ENCODE data around the gene GLYATL2. TPM values are rescaled to one million over a fixed set of nuclear protein-coding genes. Genes with fewer than 3 reads are reported as not detected.

The GLYATL2 gene
- polyA plus RNA-seq, 1 donor from 2014 or later: not detected

- Histone ChIP-seq H3K79me2 (replicated peaks; ENCODE audit: insufficient read depth, low read length) (no peaks in the 10 kb centered on the region), H3K27ac (ENCODE audit: low read length) (no peak overlapping the region), H3K4me3 (ENCODE audit: low read length) (no peak overlapping the region), H3K9me3 (ENCODE audit: low read length) (no peaks in the 10 kb centered on the region), H3K4me2 (ENCODE audit: low read length) (no peak overlapping the region), H3K9me2 (ENCODE audit: insufficient read depth, low read length) (no peaks in the 10 kb centered on the region), H2AFZ (ENCODE audit: low read depth, low read length) (no peak overlapping the region), H3K36me3 (ENCODE audit: insufficient read depth, low read length) (no peaks in the 10 kb centered on the region), H3K9ac (ENCODE audit: low read length) (no peak overlapping the region), H3K27me3 (ENCODE audit: insufficient read depth, low read depth, low read length) (no peaks in the 10 kb centered on the region), H4K20me1 (ENCODE audit: insufficient read depth) (no peaks in the 10 kb centered on the region), H3F3A (ENCODE audit: insufficient read depth, low read length, poor library complexity, severe bottlenecking) (no peaks in the 10 kb centered on the region)
- no peak for TF ChIP-seq RAD21 (conservative IDR thresholded peaks at IDR 0.05)
Observed at GRCh38 chr11:58784995-58785394, 59.5 kb downstream of the GLYATL2 start.

Other genes starting within 250 kb of the GLYATL2 start
- gene CNTF, start 222.0 kb downstream of the GLYATL2 start, polyA plus RNA-seq: 2.3 and 3.6 TPM in 2 replicates
- gene GLYAT, start 112.8 kb downstream of the GLYATL2 start, polyA plus RNA-seq: not detected in 2 replicates
- 0.64 and 0.84 TPM in 2 replicates for gene GLYATL1, start 94.8 kb upstream of the GLYATL2 start, polyA plus RNA-seq
- gene GLYATL1B, start 241.6 kb upstream of the GLYATL2 start, polyA plus RNA-seq: not detected in 2 replicates